A673 (cell line): Measurements from ENCODE around the gene DLL1. TPM values are rescaled to one million over a fixed set of nuclear protein-coding genes. Genes with fewer than 3 reads are reported as not detected.

Experiments used
- BruUV-seq: library from RNA; stranded (reverse); fragments of 400-500 nt; replicated peaks from 2 replicates; lab custom pipeline; 2021; lab: Mats Ljungman, UMichigan
- CTCF ChIA-PET: fragments of 300-600 bp; sonication (Branson Sonifier 250); formaldehyde crosslinking; loops from one replicate; lab custom pipeline; 2022; ENCODE audit warnings: antibody characterized with exemption; lab: Charles Lee
- POLR2A ChIA-PET: fragments of 300-600 bp; sonication (Branson Sonifier 250); formaldehyde crosslinking; loops from one replicate; lab custom pipeline; 2022; ENCODE audit warnings: antibody characterized with exemption; ENCODE audit not compliant: low non-redundant PET; lab: Charles Lee
- DNase-seq: peaks from one replicate; pipeline ENCODE4 v3.0.0-alpha.2; 2015; ENCODE audit warnings: low spot score
- H3K27ac ChIP-seq: fragments of 200-600 bp; sonication (generic); 2 replicates; pipeline ENCODE4 v1.5.1; 2016; ENCODE audit warnings: mixed run types, low read depth, mild to moderate bottlenecking, mixed read lengths, antibody characterized with exemption, low read length; ENCODE audit not compliant: poor library complexity, severe bottlenecking
- H3K27me3 ChIP-seq: fragments of 200-600 bp; sonication (generic); replicated peaks from 2 replicates; pipeline ENCODE4 v1.6.1; 2017; ENCODE audit warnings: mixed run types, low read depth, mild to moderate bottlenecking, mixed read lengths, antibody characterized with exemption, low read length; ENCODE audit not compliant: insufficient read depth, poor library complexity
- H3K36me3 ChIP-seq: fragments of 200-600 bp; sonication (generic); 2 replicates; pipeline ENCODE4 v1.6.1; 2016; ENCODE audit warnings: mixed run types, mild to moderate bottlenecking, mixed read lengths, antibody characterized with exemption, low read length; ENCODE audit not compliant: insufficient read depth, poor library complexity, severe bottlenecking
- H3K4me1 ChIP-seq: fragments of 200-600 bp; sonication (generic); 2 replicates; pipeline ENCODE4 v1.6.1; 2017; ENCODE audit warnings: mixed run types, mild to moderate bottlenecking, mixed read lengths, antibody characterized with exemption, low read length; ENCODE audit not compliant: insufficient read depth, poor library complexity, severe bottlenecking
- H3K4me3 ChIP-seq: fragments of 200-600 bp; sonication (generic); 2 replicates; pipeline ENCODE4 v1.5.1; 2016; ENCODE audit warnings: low read depth, mixed run types, mild to moderate bottlenecking, mixed read lengths, low read length; ENCODE audit not compliant: poor library complexity, severe bottlenecking
- H3K9me3 ChIP-seq: fragments of 200-600 bp; sonication (generic); 2 replicates; pipeline ENCODE4 v1.6.1; 2016; ENCODE audit warnings: mixed run types, low read depth, mild to moderate bottlenecking, mixed read lengths, antibody characterized with exemption, low read length; ENCODE audit not compliant: poor library complexity, severe bottlenecking
- CTCF ChIP-seq: fragments of 300-800, 200-600 bp; sonication (generic); conservative IDR thresholded peaks from 2 replicates; pipeline ENCODE4 v1.5.1; 2017; ENCODE audit warnings: low read depth, mild to moderate bottlenecking, antibody characterized with exemption, low read length, moderate library complexity, mixed read lengths
- EZH2 ChIP-seq: fragments of 200-600 bp; sonication (generic); IDR thresholded peaks from 2 replicates; pipeline ENCODE4 v1.6.1; 2017; ENCODE audit warnings: borderline replicate concordance, low read depth, mild to moderate bottlenecking, mixed read lengths, antibody characterized with exemption, low read length; ENCODE audit not compliant: poor library complexity, severe bottlenecking
- intact Hi-C: fragments of 100-400 bp; cut with micrococcal nuclease; formaldehyde crosslinking; loops from one replicate; pipeline ENCODE4 v1.10.0; 2022; ENCODE audit not compliant: unreplicated experiment
- total RNA-seq: library from RNA; stranded (reverse); gene quantifications from 2 replicates; pipeline ENCODE4 v1.2.3, GENCODE V29; 2021

The DLL1 gene
- total RNA-seq, 1 experiment from 2014 or later, result 1.2 TPM

- ChIA-PET CTCF (no interaction called here), POLR2A (no interaction called here)
- H3K36me3 ChIP-seq, result no peaks in the 10 kb centered on the region
- H3K4me3 ChIP-seq, result no peak overlapping the region
- no peaks in the 10 kb centered on the region for H3K9me3 ChIP-seq
- no peak overlapping the region for H3K27ac ChIP-seq
- no peaks in the 10 kb centered on the region for H3K4me1 ChIP-seq
- BruUV-seq, result no TSS peak
- H3K27me3 ChIP-seq, result no peaks in the 10 kb centered on the region
- DNase-seq, result no peak
- intact Hi-C loops, result no loop called here
- no peak for TF ChIP-seq CTCF
- no peak for TF ChIP-seq EZH2
These were observed 17.7 kb downstream of the DLL1 start for GRCh38 chr6:170273191-170273590.

GRCh38 chr6:170272341-170273065 lies 18.4 kb downstream of the DLL1 start:
- intact Hi-C loops, result no loop called here
- DNase-seq, result no peak
- TF ChIP-seq EZH2, result no peak
- TF ChIP-seq CTCF, result no peak
- H3K27me3 ChIP-seq, result no peaks in the 10 kb centered on the region
- H3K4me3 ChIP-seq, result no peak overlapping the region
- BruUV-seq, result no TSS peak
- H3K4me1 ChIP-seq, result no peaks in the 10 kb centered on the region
- H3K9me3 ChIP-seq, result no peaks in the 10 kb centered on the region
- CTCF ChIA-PET, result no interaction called here
- H3K27ac ChIP-seq, result no peak overlapping the region
- POLR2A ChIA-PET, result no interaction called here
- no peaks in the 10 kb centered on the region for H3K36me3 ChIP-seq

- no peaks in the 10 kb centered on the region for H3K36me3 ChIP-seq
- ChIA-PET CTCF (no interaction called here), POLR2A (no interaction called here)
These were observed 19.0 kb downstream of the DLL1 start for GRCh38 chr6:170271771-170272314.

More at GRCh38 chr6:170271771-170272314, 19.0 kb downstream of the DLL1 start:
- Histone ChIP-seq H3K9me3 (no peaks in the 10 kb centered on the region), H3K4me1 (no peaks in the 10 kb centered on the region), H3K27me3 (no peaks in the 10 kb centered on the region), H3K4me3 (no peak overlapping the region), H3K27ac (no peak overlapping the region)
- TF ChIP-seq EZH2 (no peak), CTCF (no peak)
- intact Hi-C loops, result no loop called here
- BruUV-seq, result no TSS peak
- DNase-seq, result no peak
